Karpas-422 (cell line): ENCODE measurements around the gene LRRC3C. TPM values are rescaled to one million over a fixed set of nuclear protein-coding genes. Genes with fewer than 3 reads are reported as not detected.

ENCODE experiments used
- DNase-seq: peaks from one replicate; pipeline ENCODE4 v3.0.0-alpha.2; 2015
- H2AFZ ChIP-seq: fragments of 200-600 bp; sonication (generic); 2 replicates; pipeline ENCODE4 v1.6.1; 2014; ENCODE audit warnings: antibody characterized with exemption, low read length, mixed read lengths
- H3K27ac ChIP-seq: fragments of 200-600 bp; sonication (generic); 2 replicates; pipeline ENCODE4 v1.5.1; 2014; ENCODE audit warnings: mild to moderate bottlenecking, low read length, moderate library complexity
- H3K27me3 ChIP-seq: fragments of 200-600 bp; sonication (generic); 2 replicates; pipeline ENCODE4 v1.6.1; 2014; ENCODE audit warnings: low read length, mixed read lengths
- H3K36me3 ChIP-seq: fragments of 200-600 bp; sonication (generic); 2 replicates; pipeline ENCODE4 v1.6.1; 2014; ENCODE audit warnings: low read length, mixed read lengths; ENCODE audit not compliant: insufficient read depth
- H3K4me1 ChIP-seq: fragments of 200-600 bp; sonication (generic); 2 replicates; pipeline ENCODE4 v1.6.1; 2014; ENCODE audit warnings: mild to moderate bottlenecking, low read length, mixed read lengths
- H3K4me2 ChIP-seq: fragments of 200-600 bp; sonication (generic); 2 replicates; pipeline ENCODE4 v1.6.1; 2014; ENCODE audit warnings: low read length, low read depth, mild to moderate bottlenecking; ENCODE audit not compliant: poor library complexity, severe bottlenecking
- H3K4me3 ChIP-seq: fragments of 200-600 bp; sonication (generic); 2 replicates; pipeline ENCODE4 v1.5.1; 2014; ENCODE audit warnings: mild to moderate bottlenecking, antibody characterized with exemption, low read length, mixed read lengths
- H3K79me2 ChIP-seq: fragments of 200-600 bp; sonication (generic); 2 replicates; pipeline ENCODE4 v1.6.1; 2014; ENCODE audit warnings: mild to moderate bottlenecking, low read length, mixed read lengths
- H3K9ac ChIP-seq: fragments of 200-600 bp; sonication (generic); 2 replicates; pipeline ENCODE4 v1.6.0; 2014; ENCODE audit warnings: low read length
- H3K9me2 ChIP-seq: fragments of 200-600 bp; sonication (generic), shearing (Covaris generic); replicated peaks from 2 replicates; pipeline ENCODE4 v1.6.0; 2014; ENCODE audit warnings: mild to moderate bottlenecking, low read length, moderate library complexity; ENCODE audit not compliant: insufficient read depth
- H3K9me3 ChIP-seq: fragments of 300-700, 200-600 bp; sonication (generic); 2 replicates; pipeline ENCODE4 v1.6.1; 2014; ENCODE audit warnings: low read length, mixed read lengths
- H4K20me1 ChIP-seq: fragments of 200-600 bp; sonication (generic); 2 replicates; pipeline ENCODE4 v1.6.1; 2014; ENCODE audit warnings: mild to moderate bottlenecking, antibody characterized with exemption, low read length, low read depth; ENCODE audit not compliant: insufficient read depth
- total RNA-seq: library from RNA; depleted of rRNA; stranded (reverse); fragments of >200 nt; shearing (Covaris generic); gene quantifications from 2 replicates; pipeline ENCODE4 v1.2.3, GENCODE V29; 2014; ENCODE audit warnings: low replicate concordance

The LRRC3C gene
- total RNA-seq, 1 experiment from 2014 or later = 0.86 TPM

DNA sequence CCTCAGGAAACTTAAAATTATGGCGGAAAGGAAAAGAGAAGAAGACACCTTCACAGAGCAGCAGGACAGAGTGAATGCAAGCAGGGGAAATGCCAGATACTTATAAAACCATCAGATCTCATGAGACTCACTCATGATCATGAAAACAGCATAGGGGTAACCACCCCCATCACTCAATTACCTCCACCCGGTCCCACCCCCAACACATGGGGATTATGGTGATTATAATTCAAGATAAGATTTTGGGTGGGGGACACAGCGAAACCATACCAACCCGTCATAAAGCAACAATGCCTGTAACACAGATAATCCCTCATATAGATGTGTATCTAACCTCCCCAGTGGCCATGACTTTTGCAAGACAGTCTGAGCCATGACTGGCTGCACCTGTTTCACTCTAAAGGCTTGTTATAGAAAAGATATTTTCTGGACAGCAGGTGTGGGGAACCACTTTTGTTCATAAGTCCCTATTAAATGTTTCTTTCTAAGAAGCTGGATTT is 28.2 kb downstream of the LRRC3C start:
- Histone ChIP-seq H3K9me2 (no peaks in the 10 kb centered on the region), H3K4me1 (peaks cover 19% of the 10 kb centered on the region), H3K27me3 (no peaks in the 10 kb centered on the region), H3K4me2 (no peak overlapping the region), H3K4me3 (no peak overlapping the region), H3K36me3 (no peaks in the 10 kb centered on the region), H3K79me2 (no peaks in the 10 kb centered on the region), H4K20me1 (no peaks in the 10 kb centered on the region), H3K9me3 (no peaks in the 10 kb centered on the region), H2AFZ (no peak overlapping the region), H3K27ac (no peak overlapping the region), H3K9ac (no peak overlapping the region)
- no peak for DNase-seq

- Histone ChIP-seq H4K20me1 (no peaks in the 10 kb centered on the region), H3K9me2 (no peaks in the 10 kb centered on the region), H3K4me1 (peaks cover 6% of the 10 kb centered on the region), H3K27me3 (no peaks in the 10 kb centered on the region), H3K79me2 (no peaks in the 10 kb centered on the region), H3K4me3 (no peak overlapping the region), H3K36me3 (no peaks in the 10 kb centered on the region), H3K9ac (no peak overlapping the region), H3K4me2 (no peak overlapping the region), H2AFZ (no peak overlapping the region), H3K9me3 (no peaks in the 10 kb centered on the region), H3K27ac (no peak overlapping the region)
- no peak for DNase-seq
These were observed 33.1 kb downstream of the LRRC3C start for GRCh38 chr17:39960524-39961041.

DNA sequence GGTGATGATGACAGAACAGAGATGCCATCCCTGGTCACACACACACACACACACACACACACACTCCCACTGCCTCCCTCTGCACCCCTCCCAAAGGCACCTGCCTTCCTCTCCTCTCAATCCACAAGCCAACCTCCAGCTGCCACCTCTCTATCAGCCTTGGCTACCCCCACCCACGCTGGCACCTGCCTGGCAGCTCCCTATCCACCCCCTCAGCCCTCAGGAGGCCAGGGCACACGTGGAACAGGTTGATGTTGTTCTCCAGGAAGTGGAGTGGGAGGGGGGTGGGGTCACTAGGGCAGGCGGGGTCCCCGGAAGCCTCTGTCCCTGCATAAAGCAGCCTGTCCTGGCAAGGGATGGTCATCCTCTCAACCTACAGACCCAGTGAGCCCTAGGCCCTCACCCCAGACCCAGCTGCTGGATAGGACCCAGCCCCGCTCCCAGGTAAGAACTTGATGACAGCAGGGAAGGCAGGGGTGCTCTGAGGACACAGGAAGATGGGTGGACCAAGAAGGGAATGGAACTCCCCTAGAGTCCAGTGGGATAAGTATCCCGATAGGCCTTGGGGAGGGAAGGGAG is 35.2 kb downstream of the LRRC3C start, which contains the start of gene GSDMA:
GSDMA (plus strand) TSS at position 363 of the 579 bp plus-strand sequence. CDS start 2,684 bp downstream, outside the sequence.
- Histone ChIP-seq H3K4me3 (no peak within 1 kb of the TSS), H3K79me2 (no peaks in the 10 kb centered on the region), H3K4me2 (no peak within 1 kb of the TSS), H3K27me3 (no peaks in the 10 kb centered on the region), H3K4me1 (peaks cover 6% of the 10 kb centered on the region), H3K9me2 (no peaks in the 10 kb centered on the region), H4K20me1 (no peaks in the 10 kb centered on the region), H3K27ac (no peak within 1 kb of the TSS), H2AFZ (no peak within 1 kb of the TSS), H3K9ac (no peak within 1 kb of the TSS), H3K9me3 (no peaks in the 10 kb centered on the region), H3K36me3 (no peaks in the 10 kb centered on the region)
- no peak for DNase-seq

- H3K36me3 ChIP-seq = no peaks in the 10 kb centered on the region
- no peak overlapping the region for H3K9ac ChIP-seq
- DNase-seq = no peak
- H3K4me3 ChIP-seq = no peak overlapping the region
- peaks cover 6% of the 10 kb centered on the region for H3K4me1 ChIP-seq
- no peak overlapping the region for H3K4me2 ChIP-seq
- no peak overlapping the region for H2AFZ ChIP-seq
- H3K9me2 ChIP-seq = no peaks in the 10 kb centered on the region
- H3K79me2 ChIP-seq = no peaks in the 10 kb centered on the region
- no peaks in the 10 kb centered on the region for H3K9me3 ChIP-seq
- no peaks in the 10 kb centered on the region for H4K20me1 ChIP-seq
- no peaks in the 10 kb centered on the region for H3K27me3 ChIP-seq
- no peak overlapping the region for H3K27ac ChIP-seq
These were observed 36.3 kb downstream of the LRRC3C start for GRCh38 chr17:39963829-39964228.

GRCh38 chr17:39965017-39965699 is 37.6 kb downstream of the LRRC3C start:
- no peak for DNase-seq
- H3K4me1 ChIP-seq = no peaks in the 10 kb centered on the region
- H4K20me1 ChIP-seq = no peaks in the 10 kb centered on the region
- no peaks in the 10 kb centered on the region for H3K36me3 ChIP-seq
- no peak overlapping the region for H3K9ac ChIP-seq
- H3K4me2 ChIP-seq = no peak overlapping the region
- no peak overlapping the region for H2AFZ ChIP-seq
- no peaks in the 10 kb centered on the region for H3K79me2 ChIP-seq
- no peaks in the 10 kb centered on the region for H3K9me2 ChIP-seq
- no peaks in the 10 kb centered on the region for H3K27me3 ChIP-seq
- no peak overlapping the region for H3K4me3 ChIP-seq
- H3K27ac ChIP-seq = no peak overlapping the region
- no peaks in the 10 kb centered on the region for H3K9me3 ChIP-seq

- no peaks in the 10 kb centered on the region for H4K20me1 ChIP-seq
- no peak for DNase-seq
- H2AFZ ChIP-seq = no peak overlapping the region
- no peak overlapping the region for H3K9ac ChIP-seq
- H3K4me1 ChIP-seq = no peaks in the 10 kb centered on the region
- no peaks in the 10 kb centered on the region for H3K36me3 ChIP-seq
- H3K79me2 ChIP-seq = no peaks in the 10 kb centered on the region
- H3K9me2 ChIP-seq = no peaks in the 10 kb centered on the region
- no peak overlapping the region for H3K4me3 ChIP-seq
- H3K27me3 ChIP-seq = no peaks in the 10 kb centered on the region
- no peak overlapping the region for H3K27ac ChIP-seq
- H3K9me3 ChIP-seq = no peaks in the 10 kb centered on the region
- no peak overlapping the region for H3K4me2 ChIP-seq
These were observed 39.2 kb downstream of the LRRC3C start for GRCh38 chr17:39966771-39967170.

DNA sequence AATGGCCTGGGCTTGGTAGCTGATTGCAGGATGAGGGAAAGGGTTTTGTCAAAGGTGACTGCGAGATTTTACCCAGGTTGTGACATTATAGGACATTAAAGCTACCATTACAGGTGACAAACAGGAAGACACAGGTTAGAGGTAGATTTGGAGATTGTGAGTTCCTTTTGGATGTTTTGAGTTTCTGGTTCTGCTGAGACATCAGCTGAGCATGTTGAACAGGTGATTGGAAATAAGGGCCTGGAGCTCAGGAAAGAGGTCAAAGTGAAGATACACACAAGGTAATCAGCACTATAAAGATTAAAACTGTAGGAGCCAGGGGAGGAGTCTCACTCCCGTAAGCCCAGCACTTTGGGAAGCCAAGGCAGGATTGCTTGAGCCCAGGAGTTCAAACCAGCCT is 41.2 kb downstream of the LRRC3C start:
- H4K20me1 ChIP-seq = no peaks in the 10 kb centered on the region
- no peaks in the 10 kb centered on the region for H3K9me3 ChIP-seq
- H3K4me3 ChIP-seq = no peak overlapping the region
- H3K27ac ChIP-seq = no peak overlapping the region
- H2AFZ ChIP-seq = no peak overlapping the region
- H3K79me2 ChIP-seq = no peaks in the 10 kb centered on the region
- no peaks in the 10 kb centered on the region for H3K4me1 ChIP-seq
- H3K9ac ChIP-seq = no peak overlapping the region
- H3K4me2 ChIP-seq = no peak overlapping the region
- DNase-seq = no peak
- no peaks in the 10 kb centered on the region for H3K27me3 ChIP-seq
- H3K9me2 ChIP-seq = no peaks in the 10 kb centered on the region
- H3K36me3 ChIP-seq = no peaks in the 10 kb centered on the region

DNA sequence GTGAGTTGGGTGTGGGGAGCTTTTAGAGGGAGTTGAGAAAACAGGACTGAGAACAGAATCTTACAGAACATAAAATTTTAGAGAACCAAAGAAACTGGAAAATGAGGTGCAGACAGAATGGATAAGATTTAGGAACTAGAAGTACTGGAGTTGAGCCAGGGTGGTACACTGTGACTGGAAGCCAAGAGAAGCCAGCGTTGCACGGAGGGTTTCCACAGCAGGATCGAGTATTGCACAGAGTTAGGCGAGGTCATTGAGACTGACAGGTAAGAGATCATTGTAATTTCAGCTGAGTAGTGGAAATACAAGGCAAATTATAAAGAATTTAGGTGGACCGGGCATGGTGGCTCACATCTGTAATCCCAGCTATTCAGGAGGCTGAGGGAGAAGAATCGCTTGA is 41.8 kb downstream of the LRRC3C start:
- H3K36me3 ChIP-seq = no peaks in the 10 kb centered on the region
- no peaks in the 10 kb centered on the region for H3K79me2 ChIP-seq
- H3K9me2 ChIP-seq = no peaks in the 10 kb centered on the region
- H3K4me1 ChIP-seq = no peaks in the 10 kb centered on the region
- no peak overlapping the region for H2AFZ ChIP-seq
- DNase-seq = no peak
- no peak overlapping the region for H3K4me3 ChIP-seq
- no peaks in the 10 kb centered on the region for H3K27me3 ChIP-seq
- H3K4me2 ChIP-seq = no peak overlapping the region
- no peaks in the 10 kb centered on the region for H4K20me1 ChIP-seq
- no peaks in the 10 kb centered on the region for H3K9me3 ChIP-seq
- H3K9ac ChIP-seq = no peak overlapping the region
- no peak overlapping the region for H3K27ac ChIP-seq
